Endothelial cell of umbilical vein (primary cell): ENCODE measurements around the gene HABP2. TPM values are rescaled to one million over a fixed set of nuclear protein-coding genes. Genes with fewer than 3 reads are reported as not detected.

ENCODE experiments used
- BruUV-seq: library from RNA; stranded (reverse); fragments of 400-500 nt; replicated peaks from 2 replicates; lab custom pipeline; 2021; lab: Mats Ljungman, UMichigan
- CTCF ChIA-PET: fragments of 300-600, 350-600 bp; sonication (Branson Sonifier 250); formaldehyde crosslinking; loops from one replicate; lab custom pipeline; 2021; ENCODE audit warnings: antibody characterized with exemption, inconsistent platforms; lab: Charles Lee
- POLR2A ChIA-PET: fragments of 300-600, 350-600 bp; sonication (Branson Sonifier 250); formaldehyde crosslinking; loops from one replicate; lab custom pipeline; 2021; ENCODE audit warnings: antibody characterized with exemption, inconsistent platforms; lab: Charles Lee
- DNase-seq: peaks from one replicate; pipeline ENCODE4 v3.0.0-alpha.2; 2011; ENCODE audit warnings: low read depth, low spot score
- FAIRE-seq: peaks from 2 replicates; lab custom pipeline; 2011; peaks lifted over from hg19 to GRCh38; lab: Jason Lieb, UNC
- H2AFZ ChIP-seq: 2 replicates; pipeline ENCODE4 v1.6.0; 2012; ENCODE audit warnings: low read depth, low read length, control low read depth, inconsistent platforms
- H3K27ac ChIP-seq: 2 replicates; pipeline ENCODE4 v1.5.1; 2011; ENCODE audit warnings: low read depth, mild to moderate bottlenecking, control low read depth, low read length, moderate library complexity; ENCODE audit not compliant: insufficient read depth
- H3K27me3 ChIP-seq, 2 experiments: 2 replicates each; pipeline versions ENCODE4 v1.6.0 to v1.6.1; 2011; ENCODE audit warnings: low read length in 2 of 2, mixed read lengths in 1 of 2; ENCODE audit not compliant: control insufficient read depth in 2 of 2, insufficient read depth in 2 of 2
- H3K36me3 ChIP-seq, 2 experiments: 2 replicates in 1 of 2; 3 replicates in 1 of 2; pipeline ENCODE4 v1.5.1; 2011; ENCODE audit warnings: low read length in 2 of 2, mild to moderate bottlenecking in 1 of 2, moderate library complexity in 1 of 2; ENCODE audit not compliant: control insufficient read depth in 2 of 2, insufficient read depth in 2 of 2; ENCODE audit errors: extremely low read depth in 1 of 2
- H3K4me1 ChIP-seq: 3 replicates; pipeline ENCODE4 v1.5.1; 2011; ENCODE audit warnings: mild to moderate bottlenecking, low read length; ENCODE audit not compliant: control insufficient read depth, insufficient read depth; ENCODE audit errors: extremely low read depth
- H3K4me2 ChIP-seq: 2 replicates; pipeline ENCODE4 v1.6.1; 2011; ENCODE audit warnings: low read length, control low read depth, mixed read lengths; ENCODE audit not compliant: insufficient read depth
- H3K4me3 ChIP-seq, 3 experiments: fragments of 200-600 bp in 1 of 3; sonication (generic), shearing (Covaris generic) in 1 of 3; replicated peaks in 1 of 3; 2 replicates each; pipeline ENCODE4 v1.5.1; 2011 to 2016; ENCODE audit warnings: control low read depth in 3 of 3, low read length in 3 of 3, mild to moderate bottlenecking in 2 of 3, inconsistent platforms in 1 of 3, low read depth in 1 of 3, moderate library complexity in 1 of 3; ENCODE audit not compliant: insufficient read depth in 1 of 3
- H3K79me2 ChIP-seq: 2 replicates; pipeline ENCODE4 v1.6.0; 2012; ENCODE audit warnings: low read length, inconsistent platforms; ENCODE audit not compliant: control insufficient read depth, insufficient read depth
- H3K9ac ChIP-seq: replicated peaks from 2 replicates; pipeline ENCODE3; 2011; ENCODE audit warnings: low read length, control low read depth; ENCODE audit not compliant: insufficient read depth; ENCODE audit errors: extremely low read depth
- H3K9me1 ChIP-seq: replicated peaks from 3 replicates; pipeline ENCODE4 v1.6.0; 2011; ENCODE audit warnings: mild to moderate bottlenecking, low read length; ENCODE audit not compliant: control insufficient read depth, insufficient read depth; ENCODE audit errors: extremely low read depth
- H3K9me3 ChIP-seq: replicated peaks from 2 replicates; pipeline ENCODE4 v1.5.1; 2012; ENCODE audit warnings: low read length, inconsistent platforms; ENCODE audit not compliant: control insufficient read depth, insufficient read depth
- H4K20me1 ChIP-seq: replicated peaks from 2 replicates; pipeline ENCODE3; 2011; ENCODE audit warnings: mild to moderate bottlenecking, low read length; ENCODE audit not compliant: control insufficient read depth, insufficient read depth; ENCODE audit errors: extremely low read depth
- EZH2 ChIP-seq: IDR thresholded peaks from 2 replicates; pipeline ENCODE4 v1.6.1; 2012; ENCODE audit warnings: borderline replicate concordance, low read depth, mild to moderate bottlenecking, moderate library complexity, low read length, inconsistent platforms; ENCODE audit not compliant: severe bottlenecking
- FOS ChIP-seq: IDR thresholded peaks from 2 replicates; pipeline ENCODE4 v1.6.1; 2011; ENCODE audit warnings: mild to moderate bottlenecking, low read length, moderate library complexity, borderline replicate concordance; ENCODE audit not compliant: insufficient read depth
- GATA2 ChIP-seq: IDR thresholded peaks from 2 replicates; pipeline ENCODE4 v1.7.0; 2011; ENCODE audit warnings: low read depth, mild to moderate bottlenecking, moderate library complexity, mixed read lengths, low read length; ENCODE audit not compliant: insufficient read length, insufficient read depth
- JUN ChIP-seq: IDR thresholded peaks from 2 replicates; pipeline ENCODE4 v1.6.1; 2011; ENCODE audit warnings: borderline replicate concordance, low read depth; ENCODE audit not compliant: insufficient read length, insufficient read depth
- MYC ChIP-seq: IDR thresholded peaks from one replicate; pipeline ENCODE4 v1.6.1; 2011; ENCODE audit warnings: mild to moderate bottlenecking, low read depth, low read length
- POLR2A ChIP-seq: IDR thresholded peaks from 2 replicates; pipeline ENCODE4 v1.6.1; 2012; ENCODE audit warnings: low read depth, mild to moderate bottlenecking, control low read depth, low read length
- POLR2AphosphoS5 ChIP-seq: IDR thresholded peaks from 2 replicates; pipeline ENCODE4 v1.6.1; 2012; ENCODE audit warnings: low read depth, mild to moderate bottlenecking, control low read depth, low read length, moderate library complexity; ENCODE audit not compliant: insufficient read depth
- dilution Hi-C: fragments of 300-500 bp; cut with MboI; formaldehyde crosslinking; loops from one replicate; pipeline ENCODE4 v1.15.0; 2019; ENCODE audit warnings: low sequenced_read_pairs; ENCODE audit not compliant: extremely low pct_ligation_motif_present
- intact Hi-C: fragments of 100-400 bp; cut with micrococcal nuclease; formaldehyde crosslinking; loops from one replicate; pipeline ENCODE4 v1.10.0; 2022
- polyA plus RNA-seq, 4 experiments: library from polyadenylated mRNA; depleted of rRNA in 3 of 4; stranded (reverse) in 3 of 4; unstranded in 1 of 4; fragments of >200 nt; gene quantifications; 2 replicates each; pipeline versions ENCODE4 v1.2.1 to v1.2.3, GENCODE V29; 2011 to 2012; ENCODE audit warnings: missing spikeins in 1 of 4
- total RNA-seq: library from RNA; stranded (reverse); gene quantifications from 2 replicates; pipeline ENCODE4 v1.2.3, GENCODE V29; 2021
- TF ChIP-seq, protein P1 (sequence below), 2 donors: IDR thresholded peaks; 1 replicate in 1 of 2; 2 replicates in 1 of 2; pipeline ENCODE4 v1.5.1; 2011; ENCODE audit warnings: low read length in 2 of 2, mild to moderate bottlenecking in 2 of 2, moderate library complexity in 2 of 2, control low read depth in 1 of 2, inconsistent platforms in 1 of 2, low read depth in 1 of 2; ENCODE audit not compliant: insufficient read depth in 1 of 2; ENCODE audit errors: extremely low read depth in 1 of 2
- TF ChIP-seq, protein P2 (sequence below): IDR thresholded peaks from 2 replicates; pipeline ENCODE4 v1.6.1; 2011; ENCODE audit not compliant: insufficient read depth, insufficient read length

Gene HABP2
- total and polyA plus RNA-seq, 2 donors (not counting 3 experiments of a cell fraction or from before 2014, with no cell fraction given), result 0.04 TPM; not detected in 1

DNA sequence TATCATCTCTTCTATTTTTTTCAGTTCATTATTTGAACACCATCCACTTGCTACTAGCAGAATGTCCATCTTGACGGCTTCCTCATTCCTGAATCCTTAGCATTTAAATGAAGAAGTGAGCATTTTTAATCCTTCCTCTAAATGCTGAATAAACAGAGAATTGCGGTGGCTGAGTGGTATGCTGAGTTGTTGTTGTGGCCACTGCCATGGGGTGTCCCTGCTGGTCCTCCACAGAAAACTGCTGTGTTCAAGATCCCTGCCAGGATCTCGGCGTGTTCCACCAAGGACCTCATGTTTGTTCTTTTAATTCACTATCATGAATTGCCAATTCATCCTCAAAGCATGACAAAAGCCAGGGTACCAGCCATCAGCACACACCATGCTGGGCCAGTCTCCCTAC, 48.9 kb upstream of the HABP2 start:
- CTCF ChIA-PET, result interaction anchor here (0.8 kb wide), 1 partner anchor 9 kb away, joined by 3 read pairs; no protein-coding TSS in a partner anchor
- Histone ChIP-seq H3K27ac (no peak overlapping the region), H3K9me3 (no peaks in the 10 kb centered on the region), H3K9me1 (no peaks in the 10 kb centered on the region), H3K4me2 (no peak overlapping the region), H2AFZ (no peak overlapping the region), H4K20me1 (no peaks in the 10 kb centered on the region), H3K9ac (no peak overlapping the region), H3K4me3 (no peak overlapping the region), H3K36me3 (no peaks in the 10 kb centered on the region), H3K27me3 (peaks cover 0 to 2% of the 10 kb centered on the region in 2 experiments), H3K4me1 (no peaks in the 10 kb centered on the region), H3K79me2 (no peaks in the 10 kb centered on the region)
- POLR2A ChIA-PET, result no interaction called here
- intact Hi-C loops, result no loop called here
- FAIRE-seq (no peak), DNase-seq (no peak)
- BruUV-seq, result no TSS peak
- dilution Hi-C loops, result no loop called here
- TF ChIP-seq POLR2AphosphoS5, result no peak
- TF ChIP-seq FOS, result no peak
- TF ChIP-seq MYC, result no peak
- TF ChIP-seq POLR2A, result no peak
- no peak for TF ChIP-seq JUN
- TF ChIP-seq, protein P1, sequence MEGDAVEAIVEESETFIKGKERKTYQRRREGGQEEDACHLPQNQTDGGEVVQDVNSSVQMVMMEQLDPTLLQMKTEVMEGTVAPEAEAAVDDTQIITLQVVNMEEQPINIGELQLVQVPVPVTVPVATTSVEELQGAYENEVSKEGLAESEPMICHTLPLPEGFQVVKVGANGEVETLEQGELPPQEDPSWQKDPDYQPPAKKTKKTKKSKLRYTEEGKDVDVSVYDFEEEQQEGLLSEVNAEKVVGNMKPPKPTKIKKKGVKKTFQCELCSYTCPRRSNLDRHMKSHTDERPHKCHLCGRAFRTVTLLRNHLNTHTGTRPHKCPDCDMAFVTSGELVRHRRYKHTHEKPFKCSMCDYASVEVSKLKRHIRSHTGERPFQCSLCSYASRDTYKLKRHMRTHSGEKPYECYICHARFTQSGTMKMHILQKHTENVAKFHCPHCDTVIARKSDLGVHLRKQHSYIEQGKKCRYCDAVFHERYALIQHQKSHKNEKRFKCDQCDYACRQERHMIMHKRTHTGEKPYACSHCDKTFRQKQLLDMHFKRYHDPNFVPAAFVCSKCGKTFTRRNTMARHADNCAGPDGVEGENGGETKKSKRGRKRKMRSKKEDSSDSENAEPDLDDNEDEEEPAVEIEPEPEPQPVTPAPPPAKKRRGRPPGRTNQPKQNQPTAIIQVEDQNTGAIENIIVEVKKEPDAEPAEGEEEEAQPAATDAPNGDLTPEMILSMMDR (IDR thresholded peaks at IDR 0.05; ENCODE audit: extremely low read depth in 1 of 2, insufficient read depth in 1 of 2, low read depth in 1 of 2, low read length in 2 of 2), result no peak
- TF ChIP-seq EZH2, result no peak
- TF ChIP-seq, protein P2, sequence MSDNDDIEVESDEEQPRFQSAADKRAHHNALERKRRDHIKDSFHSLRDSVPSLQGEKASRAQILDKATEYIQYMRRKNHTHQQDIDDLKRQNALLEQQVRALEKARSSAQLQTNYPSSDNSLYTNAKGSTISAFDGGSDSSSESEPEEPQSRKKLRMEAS, result no peak
- TF ChIP-seq GATA2, result no peak
